Naive thymus-derived CD4-positive, alpha-beta T cell (primary cell): Measurements from ENCODE around the gene TM4SF4. TPM values are rescaled to one million over a fixed set of nuclear protein-coding genes. Genes with fewer than 3 reads are reported as not detected.
A peak's percentile ranks its signal among the peaks of the same experiment; 100 is the strongest.

Experiments
- ATAC-seq: fragments of 150-1000 bp; cut with Tn5 transposase; 2 replicates; pipeline ENCODE4 v1.10.0; 2021; ENCODE audit warnings: mild to moderate bottlenecking, moderate library complexity
- CTCF ChIA-PET: fragments of 350-600 bp; sonication (Branson Sonifier 250); formaldehyde crosslinking; loops from one replicate; lab custom pipeline; 2021; ENCODE audit warnings: antibody characterized with exemption; lab: Charles Lee
- POLR2A ChIA-PET: fragments of 350-600 bp; sonication (Branson Sonifier 250); formaldehyde crosslinking; loops from one replicate; lab custom pipeline; 2021; ENCODE audit warnings: antibody characterized with exemption, inconsistent platforms; lab: Charles Lee
- DNase-seq, 9 donors: peaks; one replicate each; pipeline versions ENCODE4 v3.0.0 to v3.0.0-alpha.2; 2020 to 2022; ENCODE audit warnings: mixed read lengths in 1 of 9
- H3K27ac ChIP-seq: one replicate; pipeline ENCODE4 v1.7.0; 2013; ENCODE audit warnings: mild to moderate bottlenecking, low read depth, low read length, moderate library complexity
- H3K27me3 ChIP-seq, 2 donors: one replicate each; pipeline ENCODE4 v1.7.0; 2013; ENCODE audit warnings: low read length in 2 of 2, mild to moderate bottlenecking in 2 of 2, moderate library complexity in 2 of 2; ENCODE audit not compliant: control insufficient read depth in 2 of 2, insufficient read depth in 2 of 2
- H3K36me3 ChIP-seq, 3 experiments: 1 replicate in 2 of 3; 2 replicates in 1 of 3; pipeline ENCODE4 v1.7.0; 2013; ENCODE audit warnings: low read length in 3 of 3, mild to moderate bottlenecking in 3 of 3, moderate library complexity in 1 of 3; ENCODE audit not compliant: insufficient read depth in 3 of 3, control insufficient read depth in 2 of 3
- H3K4me1 ChIP-seq, 2 donors: one replicate each; pipeline ENCODE4 v1.7.0; 2013; ENCODE audit warnings: low read length in 2 of 2, mild to moderate bottlenecking in 2 of 2, moderate library complexity in 1 of 2; ENCODE audit not compliant: control insufficient read depth in 2 of 2, insufficient read depth in 2 of 2
- H3K4me3 ChIP-seq: 2 replicates; pipeline ENCODE4 v1.7.0; 2013; ENCODE audit warnings: mild to moderate bottlenecking, low read length
- H3K9me3 ChIP-seq, 3 experiments: 1 replicate in 2 of 3; 2 replicates in 1 of 3; pipeline ENCODE4 v1.7.0; 2013; ENCODE audit warnings: low read length in 3 of 3; ENCODE audit not compliant: control insufficient read depth in 2 of 3
- H3K27ac Mint-ChIP-seq, 9 donors: one replicate each; pipeline ENCODE4 v1.8.0; 2020 to 2022; ENCODE audit warnings: mixed read lengths in 9 of 9, mild to moderate bottlenecking in 8 of 9, moderate library complexity in 5 of 9, inconsistent platforms in 2 of 9
- H3K27me3 Mint-ChIP-seq, 5 donors: one replicate each; pipeline ENCODE4 v1.8.0; 2021 to 2022; ENCODE audit warnings: mixed read lengths in 5 of 5, mild to moderate bottlenecking in 1 of 5
- H3K36me3 Mint-ChIP-seq, 5 donors: one replicate each; pipeline ENCODE4 v1.8.0; 2020 to 2022; ENCODE audit warnings: mixed read lengths in 5 of 5, mild to moderate bottlenecking in 3 of 5, inconsistent platforms in 1 of 5
- H3K4me1 Mint-ChIP-seq, 7 donors: one replicate each; pipeline ENCODE4 v1.8.0; 2020 to 2022; ENCODE audit warnings: mixed read lengths in 7 of 7, mild to moderate bottlenecking in 3 of 7, inconsistent platforms in 1 of 7
- H3K4me3 Mint-ChIP-seq, 10 donors: one replicate each; pipeline ENCODE4 v1.8.0; 2020 to 2022; ENCODE audit warnings: mild to moderate bottlenecking in 10 of 10, mixed read lengths in 10 of 10, moderate library complexity in 6 of 10, inconsistent platforms in 2 of 10
- H3K9me3 Mint-ChIP-seq, 11 donors: one replicate each; pipeline ENCODE4 v1.8.0; 2020 to 2022; ENCODE audit warnings: mixed read lengths in 11 of 11, mild to moderate bottlenecking in 4 of 11, inconsistent platforms in 1 of 11, moderate library complexity in 1 of 11
- intact Hi-C, 2 donors: fragments of 100-400 bp; cut with micrococcal nuclease; formaldehyde crosslinking; loops; one replicate each; pipeline ENCODE4 v1.15.1; 2023
- polyA plus RNA-seq, 2 donors: library from polyadenylated mRNA; unstranded; fragments of 300-500 nt; fragmentation: Illumina TruSeq; gene quantifications; one replicate each; pipeline ENCODE4 v1.2.3, GENCODE V29; 2021
- total RNA-seq, 6 experiments: library from RNA in 5 of 6; stranded (reverse) in 5 of 6; gene quantifications; 1 replicate in 5 of 6; 2 replicates in 1 of 6; pipeline ENCODE4 v1.2.3 and lab custom pipeline; 2021 to 2026

Gene TM4SF4
- total and polyA plus RNA-seq, 7 experiments from 2014 or later: not detected

DNA sequence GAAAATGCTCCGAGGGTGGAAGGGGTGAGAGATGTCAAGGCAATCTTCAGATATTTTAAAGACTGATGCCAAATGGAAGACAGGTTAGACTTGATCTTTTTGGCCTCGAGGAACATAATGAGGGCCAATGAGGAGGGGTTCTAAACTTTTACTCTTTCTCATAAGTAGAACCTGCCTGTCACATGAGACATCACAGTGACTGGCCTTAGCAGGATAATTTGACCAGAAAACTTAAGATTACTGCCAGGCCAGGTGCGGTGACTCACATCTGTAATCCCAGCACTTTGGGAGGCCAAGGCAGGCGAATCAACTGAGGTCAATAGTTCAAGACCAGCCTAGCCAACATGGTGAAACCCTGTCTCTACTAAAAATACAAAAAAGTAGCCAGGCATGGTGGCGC, 12.2 kb downstream of the TM4SF4 start:
- ChIA-PET CTCF (no interaction called here), POLR2A (no interaction called here)
- H3K4me1 ChIP-seq: no peaks in the 10 kb centered on the region
- no peak overlapping the region for H3K27ac Mint-ChIP-seq
- H3K4me3 ChIP-seq: no peak overlapping the region
- DNase-seq (no peak), ATAC-seq (no peak)
- no peaks in the 10 kb centered on the region for H3K36me3 Mint-ChIP-seq
- H3K27ac ChIP-seq: no peak overlapping the region
- H3K4me3 Mint-ChIP-seq: no peak overlapping the region
- peaks cover 0 to 9% (median 0%) of the 10 kb centered on the region in 11 donors for H3K9me3 Mint-ChIP-seq
- H3K36me3 ChIP-seq: no peaks in the 10 kb centered on the region
- H3K4me1 Mint-ChIP-seq: peaks cover 0 to 2% (median 0%) of the 10 kb centered on the region in 7 donors
- H3K27me3 Mint-ChIP-seq: peaks cover 5 to 25% (median 10%) of the 10 kb centered on the region in 5 donors
- H3K9me3 ChIP-seq: no peaks in the 10 kb centered on the region
- intact Hi-C loops: loop anchor here in 1 of 2 donors (5.0 to 10.0 kb wide), 2 partner anchors 132 to 359 kb away; partner anchors contain the start of gene HPS3
- no peaks in the 10 kb centered on the region for H3K27me3 ChIP-seq

GRCh38 chr3:149487598-149488197, 13.2 kb downstream of the TM4SF4 start:
- no peaks in the 10 kb centered on the region for H3K4me1 ChIP-seq
- peaks cover 0 to 2% (median 0%) of the 10 kb centered on the region in 7 donors for H3K4me1 Mint-ChIP-seq
- intact Hi-C loops: loop anchor here in 1 of 2 donors (5.0 to 10.0 kb wide), 2 partner anchors 133 to 360 kb away; partner anchors contain the start of gene HPS3
- DNase-seq (peak in 1 of 9 donors; percentile 37), ATAC-seq (peak; percentile 42)
- no peaks in the 10 kb centered on the region for H3K27me3 ChIP-seq
- H3K27ac ChIP-seq: no peak overlapping the region
- H3K27me3 Mint-ChIP-seq: peaks cover 5 to 21% (median 10%) of the 10 kb centered on the region in 5 donors
- no peak overlapping the region for H3K27ac Mint-ChIP-seq
- H3K36me3 Mint-ChIP-seq: no peaks in the 10 kb centered on the region
- no peak overlapping the region for H3K4me3 Mint-ChIP-seq
- CTCF ChIA-PET: no interaction called here
- H3K9me3 ChIP-seq: no peaks in the 10 kb centered on the region
- POLR2A ChIA-PET: no interaction called here
- H3K36me3 ChIP-seq: no peaks in the 10 kb centered on the region
- H3K4me3 ChIP-seq: no peak overlapping the region
- peaks cover 0 to 9% (median 0%) of the 10 kb centered on the region in 11 donors for H3K9me3 Mint-ChIP-seq

DNA sequence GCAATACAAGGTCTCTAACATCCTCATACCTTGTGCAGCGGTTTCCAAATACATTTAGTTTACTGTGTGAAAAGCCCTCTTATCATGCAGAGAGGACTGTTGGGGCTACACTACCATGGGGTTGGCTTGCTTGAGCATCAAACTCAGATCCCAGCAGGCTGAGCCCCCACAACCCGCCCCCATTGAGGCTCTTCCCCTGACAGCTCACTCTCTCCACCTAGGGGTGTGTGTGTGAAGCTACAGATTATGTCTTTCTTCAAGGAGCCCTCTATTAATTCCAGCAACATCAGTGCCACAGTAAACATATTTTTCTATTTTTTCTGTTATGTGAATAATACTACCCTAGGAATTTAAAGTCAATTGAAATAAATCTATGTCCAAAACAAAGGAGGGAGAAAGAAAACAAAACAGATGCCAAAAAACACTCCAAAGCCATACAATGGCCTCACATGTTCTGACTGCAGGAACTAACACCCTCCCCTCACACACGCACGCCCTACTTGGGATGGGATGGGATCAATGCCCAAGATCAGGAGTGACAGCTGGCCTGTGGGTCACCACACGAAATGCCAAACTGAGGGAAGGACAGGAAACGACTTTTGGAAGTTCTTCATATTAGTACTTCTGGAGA, 14.7 kb downstream of the TM4SF4 start:
- ATAC-seq (no peak), DNase-seq (no peak)
- Histone ChIP-seq H3K27ac (no peak overlapping the region), H3K9me3 (no peaks in the 10 kb centered on the region), H3K4me3 (no peak overlapping the region), H3K27me3 (no peaks in the 10 kb centered on the region), H3K36me3 (no peaks in the 10 kb centered on the region), H3K4me1 (no peaks in the 10 kb centered on the region)
- intact Hi-C loops: loop anchor here in 1 of 2 donors (5.0 to 10.0 kb wide), 2 partner anchors 134 to 362 kb away; partner anchors contain the start of gene HPS3
- POLR2A ChIA-PET: no interaction called here
- Mint-ChIP-seq H3K27me3 (peaks cover 8 to 21% (median 17%) of the 10 kb centered on the region in 5 donors), H3K4me1 (peaks cover 0 to 4% (median 0%) of the 10 kb centered on the region in 7 donors), H3K36me3 (peaks cover 0 to 3% (median 0%) of the 10 kb centered on the region in 5 donors), H3K4me3 (no peak overlapping the region), H3K27ac (no peak overlapping the region), H3K9me3 (peaks cover 0 to 9% (median 0%) of the 10 kb centered on the region in 11 donors)
- CTCF ChIA-PET: no interaction called here

DNA sequence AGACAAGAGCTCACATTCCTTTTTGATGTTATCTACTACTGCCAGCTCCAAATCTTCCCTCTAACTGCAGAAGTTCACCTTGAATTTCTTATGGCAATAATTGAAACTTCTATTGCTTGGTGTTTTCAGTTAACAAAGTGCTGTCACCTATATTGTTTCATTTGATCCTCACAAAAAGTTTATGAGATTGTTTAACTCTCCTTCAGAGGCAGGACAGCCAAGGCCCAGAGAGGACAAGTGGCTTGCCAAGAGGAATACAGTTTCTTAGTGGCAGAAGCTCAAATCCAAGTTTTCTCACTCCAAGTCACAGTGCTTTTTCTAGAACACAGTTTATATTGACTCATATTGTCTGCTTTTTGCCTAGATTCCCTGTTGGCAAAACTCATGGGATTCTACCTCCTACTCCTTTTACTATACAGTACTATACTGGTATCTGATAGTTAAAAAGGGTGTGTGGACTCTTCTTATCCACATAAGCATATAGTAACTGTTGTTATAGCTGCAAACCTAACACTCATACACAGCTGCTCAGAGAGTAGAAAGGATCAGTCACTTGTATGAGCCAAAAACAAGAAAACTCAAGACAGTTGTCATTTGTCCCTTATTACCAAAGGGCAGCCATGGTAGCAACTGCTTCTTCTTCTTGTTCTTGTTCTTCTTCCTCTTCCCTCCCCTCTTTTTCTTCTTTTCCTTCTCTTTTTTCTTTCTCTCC, 15.9 kb downstream of the TM4SF4 start:
- DNase-seq (no peak), ATAC-seq (no peak)
- no peak overlapping the region for H3K4me3 ChIP-seq
- Mint-ChIP-seq H3K4me3 (no peak overlapping the region), H3K27ac (no peak overlapping the region), H3K36me3 (peaks cover 0 to 3% (median 0%) of the 10 kb centered on the region in 5 donors), H3K27me3 (peaks cover 15 to 23% (median 19%) of the 10 kb centered on the region in 5 donors), H3K4me1 (peaks cover 0 to 4% (median 0%) of the 10 kb centered on the region in 7 donors), H3K9me3 (peaks cover 0 to 9% (median 0%) of the 10 kb centered on the region in 11 donors)
- no peaks in the 10 kb centered on the region for H3K4me1 ChIP-seq
- H3K27ac ChIP-seq: no peak overlapping the region
- ChIA-PET POLR2A (no interaction called here), CTCF (no interaction called here)
- no peaks in the 10 kb centered on the region for H3K9me3 ChIP-seq
- no peaks in the 10 kb centered on the region for H3K27me3 ChIP-seq
- H3K36me3 ChIP-seq: no peaks in the 10 kb centered on the region
- intact Hi-C loops: loop anchor here in 1 of 2 donors (10.0 kb wide), 1 partner anchor 536 kb away; no protein-coding TSS in a partner anchor

DNA sequence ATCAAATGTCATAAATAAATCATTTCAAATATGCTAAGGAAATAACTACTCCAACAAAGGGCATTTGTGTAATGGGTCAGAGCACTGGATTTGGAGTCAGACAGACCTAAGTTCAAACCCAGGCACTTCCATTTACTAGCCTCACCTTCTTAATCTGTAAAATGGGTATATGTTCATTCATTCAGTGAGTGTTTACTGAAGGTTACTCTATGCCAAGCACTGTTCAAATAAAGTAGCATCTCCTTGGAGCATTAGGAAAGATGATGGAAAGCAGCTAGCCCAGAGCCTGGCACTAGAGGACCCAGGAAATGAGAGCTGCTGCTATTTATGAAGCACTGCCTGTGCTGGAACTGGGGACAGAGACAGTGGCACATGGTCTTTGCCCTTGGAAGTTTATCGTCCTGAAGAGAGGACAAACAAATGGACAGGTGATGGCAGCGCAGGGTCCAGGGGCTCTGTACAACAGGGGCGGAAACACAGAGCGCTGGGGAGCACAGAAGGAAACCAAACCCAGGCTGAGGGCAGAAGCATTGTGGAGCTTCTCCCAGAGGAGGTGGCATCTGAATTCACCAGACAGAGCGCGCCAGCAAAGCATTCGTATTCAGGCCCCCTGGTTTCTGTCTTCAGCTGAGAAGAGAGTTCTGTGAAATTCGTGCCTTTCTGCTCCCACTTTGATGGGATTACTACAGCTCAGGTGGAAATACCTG, 19.0 kb downstream of the TM4SF4 start:
- DNase-seq (no peak), ATAC-seq (no peak)
- no peak overlapping the region for H3K4me3 ChIP-seq
- H3K27ac Mint-ChIP-seq: no peak overlapping the region
- H3K4me3 Mint-ChIP-seq: no peak overlapping the region
- peaks cover 0 to 4% (median 0%) of the 10 kb centered on the region in 7 donors for H3K4me1 Mint-ChIP-seq
- H3K36me3 Mint-ChIP-seq: peaks cover 0 to 3% (median 0%) of the 10 kb centered on the region in 5 donors
- CTCF ChIA-PET: no interaction called here
- no peaks in the 10 kb centered on the region for H3K36me3 ChIP-seq
- peaks cover 0 to 9% (median 0%) of the 10 kb centered on the region in 11 donors for H3K9me3 Mint-ChIP-seq
- H3K27ac ChIP-seq: no peak overlapping the region
- peaks cover 15 to 24% (median 20%) of the 10 kb centered on the region in 5 donors for H3K27me3 Mint-ChIP-seq
- intact Hi-C loops: loop anchor here in 1 of 2 donors (1.0 to 10.0 kb wide), 2 partner anchors 278 to 539 kb away; no protein-coding TSS in a partner anchor
- no peaks in the 10 kb centered on the region for H3K9me3 ChIP-seq
- H3K27me3 ChIP-seq: no peaks in the 10 kb centered on the region
- H3K4me1 ChIP-seq: no peaks in the 10 kb centered on the region
- POLR2A ChIA-PET: no interaction called here
